ENCODE measurements around the gene MALT1.
"Not testable (repeated sequence)": the region's sequence is repeated elsewhere in the genome, so short reads cannot be mapped to it uniquely, and the experiment has no call there.

The MALT1 gene

GRCh38 chr18:58671111-58671631 lies at the start of gene MALT1:
Gene MALT1, plus strand, starts transcription at chr18:58671465. Its CDS starts 179 bp downstream, at chr18:58671644.
- DNase-seq = peak; percentile 94 to 97

GRCh38 chr18:58624011-58624410 lies 47.3 kb upstream of the MALT1 start:
- DNase-seq = no peak

- no peak for DNase-seq
These were observed 45.4 kb upstream of the MALT1 start for GRCh38 chr18:58625839-58626238.

GRCh38 chr18:58630071-58630470 lies 41.2 kb upstream of the MALT1 start:
- DNase-seq = no peak

- no peak for DNase-seq
These were observed 40.0 kb upstream of the MALT1 start for GRCh38 chr18:58631301-58631700.

GRCh38 chr18:58632552-58632951 lies 38.7 kb upstream of the MALT1 start:
- no peak for DNase-seq

- no peak for DNase-seq
These were observed 37.4 kb upstream of the MALT1 start for GRCh38 chr18:58633874-58634273.

- DNase-seq = no peak
These were observed 35.4 kb upstream of the MALT1 start for GRCh38 chr18:58635891-58636290.

- no peak for DNase-seq
These were observed 34.1 kb upstream of the MALT1 start for GRCh38 chr18:58637197-58637596.

GRCh38 chr18:58637946-58638345 lies 33.3 kb upstream of the MALT1 start:
- DNase-seq = no peak

GRCh38 chr18:58638441-58638840 lies 32.8 kb upstream of the MALT1 start:
- DNase-seq = no peak

GRCh38 chr18:58639237-58639636 lies 32.0 kb upstream of the MALT1 start:
- no peak for DNase-seq

- DNase-seq = no peak
These were observed 31.4 kb upstream of the MALT1 start for GRCh38 chr18:58639751-58640427.

GRCh38 chr18:58640428-58640805 lies 30.8 kb upstream of the MALT1 start:
- DNase-seq = no peak

GRCh38 chr18:58640891-58641610 lies 30.2 kb upstream of the MALT1 start:
- DNase-seq = no peak

- DNase-seq = not testable (repeated sequence)
These were observed 27.7 kb upstream of the MALT1 start for GRCh38 chr18:58643557-58643956.

- DNase-seq = no peak
These were observed 25.9 kb upstream of the MALT1 start for GRCh38 chr18:58645398-58645797.

GRCh38 chr18:58646334-58646862 lies 24.9 kb upstream of the MALT1 start:
- DNase-seq = no peak

- DNase-seq = no peak
These were observed 21.1 kb upstream of the MALT1 start for GRCh38 chr18:58649966-58650816.

- not testable (repeated sequence) for DNase-seq
These were observed 20.4 kb upstream of the MALT1 start for GRCh38 chr18:58650830-58651229.

- not testable (repeated sequence) for DNase-seq
These were observed 18.0 kb upstream of the MALT1 start for GRCh38 chr18:58653144-58653722.

- DNase-seq = no peak
These were observed 17.3 kb upstream of the MALT1 start for GRCh38 chr18:58653814-58654509.

Measured in stimulated activated CD4-positive, alpha-beta T cell treated with anti-CD3 and anti-CD28 coated beads, Interleukin-2, amount 100 ng/mL, for 48 hours (primary cell).